ENCODE measurements around the gene CFAP99.

CFAP99 gene

DNA sequence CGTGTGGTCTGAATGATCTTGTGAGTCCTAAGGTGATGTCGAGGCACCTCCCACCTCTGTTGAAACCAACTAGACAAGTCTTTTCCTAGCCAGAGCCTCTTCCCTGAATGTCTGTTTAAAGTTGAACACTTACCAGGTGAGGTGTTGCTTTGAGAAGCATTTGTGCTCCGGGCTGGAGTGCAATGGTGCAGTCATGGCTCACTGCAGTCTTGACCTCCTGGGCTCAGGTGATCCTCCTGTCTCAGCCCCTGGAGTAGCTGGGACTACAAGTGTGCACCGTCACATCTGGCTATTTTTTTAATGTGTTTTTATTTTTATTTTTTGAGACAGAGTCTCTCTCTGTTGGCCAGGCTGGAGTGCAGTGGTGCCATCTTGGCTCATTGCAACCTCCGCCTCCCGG is 68.2 kb downstream of the CFAP99 start:
- in situ Hi-C loops (cut with MboI; ENCODE audit: low pct_unique_long_range_greater_than_20kb, low sequenced_read_pairs) = no loop called here
- no peak for DNase-seq

DNA sequence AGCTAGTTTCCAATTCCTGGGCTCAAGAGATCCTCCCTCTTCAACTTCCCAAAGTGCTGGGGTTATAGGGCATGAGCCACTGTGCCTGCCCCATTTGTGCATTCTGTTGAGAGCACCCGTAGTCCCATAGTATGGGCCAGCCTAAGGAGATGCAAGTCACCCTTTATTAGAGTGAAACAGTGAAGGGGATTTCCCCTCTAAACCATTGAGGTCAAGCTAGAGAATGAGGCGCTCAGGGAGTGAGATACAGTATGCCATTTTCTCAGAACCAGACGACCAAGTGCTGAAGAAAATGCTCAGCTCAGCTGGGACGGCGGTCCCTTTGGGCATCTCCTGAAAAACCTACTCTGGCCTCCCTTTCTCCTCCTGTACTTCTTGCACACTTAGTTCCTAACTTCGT is 68.9 kb downstream of the CFAP99 start:
- no peak for DNase-seq
- in situ Hi-C loops (cut with MboI; ENCODE audit: low pct_unique_long_range_greater_than_20kb, low sequenced_read_pairs) = no loop called here

DNA sequence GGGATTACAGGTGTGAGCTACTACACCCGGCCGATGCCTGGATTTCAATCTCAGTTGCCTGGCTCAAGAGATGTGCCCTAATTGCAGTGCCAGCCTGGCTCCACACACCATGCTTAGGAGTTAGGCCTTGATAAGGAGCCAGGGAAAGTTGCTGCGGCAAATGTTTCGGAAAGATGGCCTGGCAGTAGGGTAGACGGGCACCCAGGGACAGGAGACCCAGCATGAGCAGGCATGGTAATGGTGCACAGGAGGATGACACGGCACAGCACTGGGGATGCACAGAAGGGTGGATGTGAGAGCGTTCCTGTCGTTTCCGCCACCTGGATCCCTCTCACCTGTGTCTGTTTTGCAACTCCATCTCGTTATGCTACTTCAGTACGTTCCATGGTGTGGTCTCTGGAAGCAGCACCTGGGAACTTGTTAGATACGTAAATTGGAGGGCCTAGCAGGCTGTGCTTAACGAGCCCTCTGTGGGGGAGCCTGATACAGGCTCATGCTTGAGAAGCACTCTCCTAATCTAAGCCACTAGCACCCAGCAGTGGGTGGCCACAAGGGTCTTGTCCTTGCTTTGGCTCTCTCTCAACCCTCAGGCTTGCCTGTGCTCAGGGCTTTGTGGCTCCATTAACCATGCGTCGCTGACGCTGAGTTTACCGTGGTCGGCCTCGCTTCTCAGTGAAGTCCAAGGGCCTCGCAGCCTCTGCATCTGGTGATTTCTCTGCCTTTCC is 70.5 kb downstream of the CFAP99 start:
- in situ Hi-C loops (cut with MboI; ENCODE audit: low pct_unique_long_range_greater_than_20kb, low sequenced_read_pairs) = no loop called here
- no peak for DNase-seq

DNA sequence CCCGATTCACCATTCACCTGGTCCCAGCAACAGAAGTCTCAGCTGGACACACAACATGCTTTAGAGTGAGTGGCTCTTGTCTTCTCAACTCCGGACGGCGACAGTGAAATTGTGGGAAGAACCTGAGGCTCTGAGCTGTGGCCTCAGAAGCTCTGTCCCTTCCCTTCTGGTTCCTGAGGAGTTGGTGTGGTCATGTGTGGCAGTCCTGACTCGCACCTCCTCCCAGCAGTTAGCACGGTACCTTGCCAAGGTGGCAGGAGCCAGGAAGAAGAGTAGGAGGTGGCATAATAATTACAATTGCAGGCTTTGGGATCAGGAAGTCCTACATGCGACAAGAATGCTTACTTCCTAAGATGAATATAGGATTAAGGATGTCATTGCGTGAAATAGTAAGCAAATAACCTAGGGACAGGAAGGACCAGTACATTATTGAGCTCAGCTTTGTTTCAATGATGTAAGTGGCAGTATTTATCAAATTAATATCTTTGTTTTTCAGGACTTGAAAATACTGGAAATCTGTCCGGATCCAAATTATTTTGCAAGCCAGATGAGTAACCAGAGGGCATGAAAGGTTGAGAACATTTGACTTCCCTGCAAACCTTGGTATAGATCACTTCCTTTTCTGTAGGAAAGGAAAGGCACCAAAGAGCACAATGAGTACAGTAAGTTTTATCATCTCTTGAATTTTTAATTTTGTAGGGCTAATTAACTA is 71.2 kb downstream of the CFAP99 start:
- in situ Hi-C loops (cut with MboI; ENCODE audit: low pct_unique_long_range_greater_than_20kb, low sequenced_read_pairs) = no loop called here
- no peak for DNase-seq

DNA sequence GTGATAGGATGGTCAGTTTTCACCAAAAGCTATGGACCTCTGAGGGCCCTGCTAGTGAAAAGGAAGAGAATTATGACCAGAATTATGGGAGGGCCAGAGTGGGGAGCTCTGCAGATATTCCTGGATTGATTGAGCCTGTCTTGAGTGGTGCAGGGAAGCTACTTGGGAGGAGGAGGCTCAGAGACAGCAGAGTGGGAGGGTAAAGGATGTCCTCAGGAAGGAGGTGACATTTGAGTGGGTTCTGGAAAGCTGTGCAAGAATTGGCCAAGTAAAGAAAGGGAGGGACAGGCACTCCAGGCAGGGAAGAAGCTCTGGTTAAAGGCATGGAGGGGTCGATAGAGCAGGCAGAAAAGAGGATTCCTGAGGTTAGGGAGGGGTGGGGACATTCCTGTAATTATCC is 74.2 kb downstream of the CFAP99 start:
- in situ Hi-C loops (cut with MboI; ENCODE audit: low pct_unique_long_range_greater_than_20kb, low sequenced_read_pairs) = no loop called here
- no peak for DNase-seq

DNA sequence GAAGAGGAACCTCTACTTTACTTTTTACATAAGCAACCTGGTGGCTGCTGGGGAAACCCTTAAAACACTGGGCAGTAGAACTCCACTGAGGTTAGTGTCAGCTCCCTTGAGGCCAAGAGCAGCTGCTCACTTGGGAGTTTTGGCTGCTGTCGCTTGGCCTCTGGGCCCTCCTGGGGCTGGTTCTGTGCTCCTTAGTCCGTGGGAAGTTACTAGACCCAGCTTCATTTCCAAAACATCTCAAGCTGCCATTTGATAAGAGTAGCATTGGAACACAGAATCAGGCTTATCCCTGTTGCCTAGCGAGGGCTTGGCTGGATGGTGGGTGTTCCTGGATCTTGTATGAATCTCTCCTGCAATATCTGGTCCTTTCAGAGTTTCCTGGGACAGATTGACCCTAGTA is 76.2 kb downstream of the CFAP99 start:
- in situ Hi-C loops (cut with MboI; ENCODE audit: low pct_unique_long_range_greater_than_20kb, low sequenced_read_pairs) = no loop called here
- DNase-seq = no peak

DNA sequence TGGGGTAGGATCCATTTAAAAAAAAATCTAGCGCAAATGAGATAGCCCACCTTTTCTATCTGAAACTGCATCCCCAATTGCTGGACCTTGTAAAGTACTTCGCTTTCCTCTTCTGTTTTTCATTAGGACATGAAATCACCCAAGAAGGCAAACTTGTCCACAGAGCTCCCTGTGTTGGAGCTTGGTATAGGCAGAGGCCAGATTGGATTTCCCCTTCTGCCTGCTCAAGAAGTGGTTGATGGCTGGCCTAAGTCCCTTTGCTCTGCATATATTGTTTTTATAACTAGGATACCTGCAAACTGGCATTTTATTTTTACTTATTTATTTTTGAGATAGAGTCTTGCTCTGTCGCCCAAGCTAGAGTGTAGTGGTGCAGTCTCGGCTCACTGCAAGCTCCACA is 78.6 kb downstream of the CFAP99 start:
- no peak for DNase-seq
- in situ Hi-C loops (cut with MboI; ENCODE audit: low pct_unique_long_range_greater_than_20kb, low sequenced_read_pairs) = no loop called here

DNA sequence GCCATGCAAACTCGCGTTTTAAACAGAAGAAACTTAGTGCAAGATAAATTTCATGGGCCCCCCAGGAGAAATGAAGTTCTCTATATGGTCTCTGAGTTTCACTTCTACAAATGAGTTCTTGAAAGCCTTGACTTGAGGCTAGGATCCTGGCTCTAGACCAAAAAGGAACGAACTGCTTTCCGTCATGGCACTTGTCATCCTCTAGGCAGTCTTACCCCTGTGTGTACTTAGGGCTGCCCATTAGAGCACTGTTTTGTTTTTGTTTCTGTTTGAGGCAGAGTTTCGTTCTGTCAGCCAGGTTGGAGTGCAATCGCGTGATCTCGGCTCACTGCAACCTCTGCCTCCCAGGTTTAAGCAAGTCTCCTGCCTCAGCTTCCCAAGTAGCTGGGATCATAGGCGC is 79.2 kb downstream of the CFAP99 start:
- DNase-seq = no peak
- in situ Hi-C loops (cut with MboI; ENCODE audit: low pct_unique_long_range_greater_than_20kb, low sequenced_read_pairs) = no loop called here

DNA sequence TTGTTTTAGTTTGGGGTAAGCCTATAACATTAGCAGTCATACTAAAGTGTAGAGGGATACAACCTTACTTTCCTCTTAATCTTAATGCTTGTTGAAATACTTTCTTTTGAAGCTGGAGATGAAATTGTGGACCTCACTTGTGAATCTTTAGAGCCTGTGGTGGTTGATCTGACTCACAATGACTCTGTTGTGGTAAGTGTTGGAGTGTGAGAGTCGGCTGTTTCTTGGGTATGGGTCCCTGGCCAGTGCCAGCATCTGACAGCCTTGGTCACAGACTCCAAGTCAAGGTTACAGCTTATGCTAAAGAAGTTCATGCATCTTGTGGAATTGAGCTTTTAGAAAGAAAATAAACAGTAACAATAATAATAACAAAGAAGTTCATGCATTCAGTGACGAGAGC is 81.8 kb downstream of the CFAP99 start:
- in situ Hi-C loops (cut with MboI; ENCODE audit: low pct_unique_long_range_greater_than_20kb, low sequenced_read_pairs) = no loop called here
- DNase-seq = no peak

DNA sequence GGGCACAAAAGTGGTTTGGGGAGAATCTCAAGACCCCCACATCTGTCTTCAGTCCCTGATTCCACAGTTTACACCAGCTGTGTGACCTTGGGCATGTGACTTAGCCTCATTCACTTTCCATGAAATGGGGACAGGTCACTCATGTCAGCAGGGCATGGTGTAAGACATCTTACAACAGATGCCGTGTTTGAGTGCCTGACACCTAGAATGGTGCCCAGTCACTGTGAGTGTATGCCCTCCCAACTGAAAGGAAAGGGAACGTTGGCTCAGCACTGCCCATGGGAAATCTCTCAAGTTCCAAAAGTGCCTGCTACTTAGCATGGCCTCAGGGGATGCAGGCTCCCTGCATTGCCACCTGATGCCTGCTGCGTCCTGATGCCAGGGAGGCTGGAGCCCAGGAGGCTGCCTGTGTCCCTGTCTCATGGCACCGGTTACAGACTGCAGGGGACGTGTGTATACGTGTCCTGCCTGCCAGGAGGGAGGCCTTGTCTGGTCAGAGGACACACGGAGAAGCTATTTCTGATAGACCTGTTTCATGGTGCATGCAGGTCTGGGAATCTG is 82.4 kb downstream of the CFAP99 start:
- in situ Hi-C loops (cut with MboI; ENCODE audit: low pct_unique_long_range_greater_than_20kb, low sequenced_read_pairs) = no loop called here
- DNase-seq = no peak

DNA sequence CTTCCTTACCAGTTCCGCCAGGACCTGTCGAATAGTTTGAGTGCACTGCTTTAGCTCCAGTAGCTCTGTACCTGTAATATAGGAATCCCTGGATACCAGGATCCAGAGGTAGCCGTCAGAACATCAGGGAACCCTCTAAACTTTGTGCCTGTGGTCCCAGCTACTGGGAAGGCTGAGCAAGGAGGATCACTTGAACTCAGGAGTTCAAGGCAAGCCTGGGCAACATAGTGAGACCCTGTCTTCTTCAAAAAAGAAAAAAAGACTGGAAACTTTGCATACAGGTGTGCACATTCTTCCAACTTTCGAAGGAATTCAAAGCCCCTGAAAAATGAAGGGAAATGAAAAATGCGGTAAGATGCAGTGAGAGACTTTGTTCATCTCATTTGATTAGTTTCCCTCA is 85.1 kb downstream of the CFAP99 start:
- in situ Hi-C loops (cut with MboI; ENCODE audit: low pct_unique_long_range_greater_than_20kb, low sequenced_read_pairs) = no loop called here
- no peak for DNase-seq

DNA sequence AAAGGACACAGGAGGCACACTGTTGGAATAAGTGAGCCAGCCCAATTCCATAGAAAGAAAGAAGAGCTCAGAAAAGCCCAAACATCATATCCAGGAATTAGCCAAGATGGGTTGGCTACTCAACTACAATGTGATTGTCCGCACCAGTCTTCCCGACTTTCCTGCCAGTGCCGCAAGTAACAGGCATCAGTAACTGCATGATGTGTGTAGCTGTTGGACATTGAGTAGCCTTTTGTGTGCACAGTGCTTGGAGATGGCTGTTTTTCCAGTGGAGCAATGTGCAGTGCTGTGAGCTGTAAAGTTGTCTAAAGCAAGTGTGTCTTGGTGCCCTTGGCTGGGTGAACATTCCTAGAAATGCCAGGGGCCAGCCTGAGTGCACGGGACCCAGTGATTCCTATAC is 88.5 kb downstream of the CFAP99 start:
- in situ Hi-C loops (cut with MboI; ENCODE audit: low pct_unique_long_range_greater_than_20kb, low sequenced_read_pairs) = no loop called here

DNA sequence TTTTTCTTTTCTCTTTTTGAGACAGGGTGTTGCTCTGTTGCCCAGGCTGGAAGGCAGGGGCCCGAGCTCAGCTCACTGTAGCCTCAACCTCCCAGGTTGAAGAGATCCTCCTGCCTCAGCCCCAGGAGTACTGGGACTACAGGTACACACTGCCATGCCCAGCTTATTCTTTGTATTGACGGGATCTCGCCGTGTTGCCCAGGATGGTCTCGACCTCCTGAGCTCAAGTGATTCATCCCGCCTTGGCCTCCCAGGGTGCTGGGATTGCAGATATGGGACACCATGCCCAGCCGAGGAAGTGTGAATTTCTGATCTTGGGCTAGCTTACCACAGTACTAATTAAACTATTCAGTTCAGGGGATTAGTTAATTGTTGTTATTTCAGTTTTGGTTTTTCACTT is 89.1 kb downstream of the CFAP99 start:
- in situ Hi-C loops (cut with MboI; ENCODE audit: low pct_unique_long_range_greater_than_20kb, low sequenced_read_pairs) = no loop called here
- no peak for DNase-seq

More for the DNA sequence above, 88.5 kb downstream of the CFAP99 start:
- DNase-seq = no peak

DNA sequence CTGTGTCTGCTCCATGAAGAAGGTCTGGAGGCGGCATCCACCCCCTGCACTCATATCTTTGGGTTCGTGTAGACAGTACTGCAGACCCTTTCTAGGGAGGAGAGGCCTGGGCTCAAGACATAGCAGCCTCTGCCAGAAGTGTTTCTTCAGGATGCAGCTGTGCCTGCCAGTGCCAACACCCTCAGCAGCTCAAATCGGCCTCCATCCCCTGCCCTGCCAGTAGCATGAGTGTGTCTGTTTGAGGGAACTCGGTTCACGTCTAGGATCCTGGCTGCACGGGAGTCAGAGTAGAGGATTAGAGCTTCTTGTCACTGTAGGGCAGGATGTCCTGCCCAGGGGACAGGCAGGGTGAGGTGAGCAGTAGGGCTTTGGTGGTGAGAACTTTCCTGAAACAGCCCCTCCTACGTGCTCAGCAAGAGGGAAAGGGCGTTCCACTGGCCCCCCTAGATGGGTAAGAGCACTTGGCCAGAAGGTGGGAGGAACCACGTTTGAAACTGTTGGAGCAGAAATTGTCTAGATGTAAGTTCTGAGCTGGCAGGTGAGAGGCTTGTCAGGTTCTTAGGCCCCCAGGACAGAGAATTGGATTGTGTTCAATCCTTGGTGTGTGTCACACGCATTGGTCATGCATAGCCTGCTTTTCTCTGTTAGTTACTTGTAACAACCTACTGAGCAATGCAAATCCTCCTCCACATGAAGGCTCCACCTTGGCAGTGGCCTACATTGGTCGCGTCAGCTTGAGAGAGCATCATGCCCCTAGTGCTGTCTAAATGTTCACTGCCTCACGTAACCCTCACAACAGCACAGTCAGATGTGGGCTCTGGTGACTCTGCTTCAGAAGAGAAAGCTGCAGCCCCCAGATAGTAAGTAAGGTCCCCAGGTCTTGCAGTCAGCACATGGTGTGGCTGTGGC is 91.8 kb downstream of the CFAP99 start:
- DNase-seq = no peak
- in situ Hi-C loops (cut with MboI; ENCODE audit: low pct_unique_long_range_greater_than_20kb, low sequenced_read_pairs) = no loop called here

DNA sequence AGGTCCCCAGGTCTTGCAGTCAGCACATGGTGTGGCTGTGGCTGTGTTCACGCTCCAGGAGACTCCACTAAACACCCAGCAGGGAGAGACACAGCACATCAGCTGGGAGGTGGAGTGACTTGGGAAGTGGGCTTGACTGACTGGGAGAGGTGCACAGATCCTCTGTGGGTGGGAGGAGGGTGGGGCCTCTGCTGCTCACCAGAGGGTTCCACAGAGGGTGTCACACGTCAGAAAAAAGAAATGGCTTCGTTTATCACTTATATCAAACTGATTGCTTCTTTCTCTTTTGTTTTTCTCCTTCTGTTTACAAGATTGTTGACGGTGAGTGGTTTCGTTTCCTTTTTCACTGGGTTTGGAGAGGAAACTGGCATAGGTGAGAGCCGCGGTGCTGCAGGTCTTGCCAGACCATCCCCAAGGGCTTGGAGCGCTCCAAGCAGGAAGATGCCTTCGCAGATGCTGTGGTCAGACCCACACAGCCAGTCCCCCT is 92.9 kb downstream of the CFAP99 start:
- in situ Hi-C loops (cut with MboI; ENCODE audit: low pct_unique_long_range_greater_than_20kb, low sequenced_read_pairs) = no loop called here
- no peak for DNase-seq
